Erythroblast (primary cell): Measurements from ENCODE around the gene PGLYRP3.

Experiments used
- GATA1 ChIP-seq: IDR thresholded peaks from 2 replicates; pipeline ENCODE4 v1.6.1; 2011; ENCODE audit warnings: low read depth, mild to moderate bottlenecking, control low read depth, low read length, moderate library complexity
- POLR2A ChIP-seq: IDR thresholded peaks from 2 replicates; pipeline ENCODE4 v1.6.1; 2011; ENCODE audit warnings: mild to moderate bottlenecking, low read length

DNA sequence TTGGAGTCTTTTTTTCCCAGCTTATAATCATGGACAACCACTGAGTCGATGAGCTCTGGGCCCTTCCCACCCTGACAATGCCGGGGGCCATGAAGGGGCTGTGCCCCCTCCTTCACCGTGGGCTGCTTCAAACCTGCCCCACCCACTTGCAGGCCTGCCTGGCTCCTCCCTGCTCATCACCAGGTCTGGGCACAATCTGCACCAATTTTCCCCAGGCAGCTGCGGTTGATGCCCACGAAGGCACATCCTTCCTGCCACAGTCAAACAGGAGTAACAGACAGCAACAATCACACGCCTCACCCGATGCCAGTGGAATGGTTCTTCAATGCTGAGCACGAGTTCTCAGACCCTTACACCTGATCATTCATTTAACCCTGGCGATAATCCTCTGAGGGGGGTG is 18.9 kb downstream of the PGLYRP3 start:
- TF ChIP-seq POLR2A (no peak), GATA1 (no peak)
